ENCODE data around the gene ALDH1L1.

ALDH1L1 gene

DNA sequence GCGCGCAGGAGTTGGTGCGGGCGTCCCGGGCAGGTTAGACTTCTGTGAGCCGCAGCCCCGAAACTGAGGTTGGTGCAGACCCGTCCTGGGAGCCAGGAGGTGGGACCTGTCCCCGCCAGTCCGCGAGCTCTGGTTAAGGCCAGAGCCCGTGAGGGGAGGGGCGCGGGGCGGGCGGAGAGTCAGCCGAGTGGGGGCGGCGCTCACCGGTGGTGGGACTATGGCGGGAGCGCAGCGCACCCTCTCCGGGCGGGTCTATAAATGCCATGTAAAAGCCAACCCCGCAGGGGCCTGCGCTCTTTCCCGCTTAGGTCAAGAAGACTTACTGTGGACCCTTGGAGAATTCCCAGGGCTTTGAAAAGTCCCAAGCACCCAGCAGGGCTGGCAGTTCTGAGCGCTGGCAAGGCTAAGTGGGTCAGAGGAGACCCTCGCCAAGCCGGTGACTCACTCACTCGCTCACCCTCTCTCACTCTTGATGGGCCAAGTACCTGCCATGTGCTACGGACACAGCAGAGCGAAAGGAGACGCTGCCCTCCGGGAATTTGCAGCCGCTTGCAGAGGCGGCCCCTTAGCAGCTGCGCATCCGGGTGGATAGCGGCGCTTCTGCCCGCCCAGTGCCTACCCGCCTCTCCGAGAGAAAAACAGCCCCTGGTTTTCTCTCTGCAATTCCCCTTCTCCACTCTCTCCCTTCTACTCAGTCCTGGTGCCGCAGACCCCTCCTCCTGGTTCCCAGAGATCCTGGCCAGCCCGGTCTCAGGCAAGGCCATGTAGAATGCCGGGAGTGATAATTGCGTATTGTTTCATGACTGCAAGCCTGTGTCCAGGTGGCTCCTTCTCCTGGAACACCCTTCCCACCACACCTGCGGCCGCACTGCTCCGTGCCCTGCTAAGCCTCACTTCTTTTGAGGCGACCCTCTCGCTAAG lies at the start of gene ALDH1L1:
Gene ALDH1L1, minus strand, starts transcription at position 110 of the 921 bp plus-strand sequence. CDS start 19,607 bp downstream, outside the sequence.
- Histone ChIP-seq H3K27me3 (ENCODE audit: insufficient read depth, low read length) (peaks cover 67% of the 10 kb centered on the region), H3K4me3 (ENCODE audit: low read length) (peak within 1 kb of the TSS; percentile 31), H3K36me3 (ENCODE audit: insufficient read depth, low read length) (no peaks in the 10 kb centered on the region), H2AFZ (ENCODE audit: low read depth, low read length) (peak within 1 kb of the TSS; percentile 56), H3K4me1 (ENCODE audit: insufficient read depth, low read length) (peaks cover 10% of the 10 kb centered on the region), H3K9me3 (ENCODE audit: low read length) (peaks cover 2% of the 10 kb centered on the region)

DNA sequence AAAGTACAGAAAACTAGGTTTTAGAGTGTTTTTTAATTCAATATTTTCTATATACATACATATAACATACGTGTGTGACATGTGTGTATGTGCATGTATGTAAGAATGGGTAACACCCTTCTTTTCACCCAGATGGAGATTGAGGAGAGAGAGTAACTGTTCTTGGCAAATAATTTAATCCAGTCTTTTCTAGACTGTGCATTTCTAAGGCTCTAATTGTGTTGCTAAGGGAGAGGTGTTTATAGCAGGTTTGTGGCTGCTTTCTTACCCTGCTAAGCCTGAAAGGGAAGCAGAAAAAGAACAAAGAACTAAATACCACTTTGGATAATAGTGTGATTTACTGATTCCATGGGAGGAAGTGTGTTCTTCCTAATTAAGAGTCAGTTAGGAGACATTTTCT lies 46.0 kb upstream of the ALDH1L1 start:
- no peaks in the 10 kb centered on the region for H3K36me3 ChIP-seq (ENCODE audit: insufficient read depth, low read length)

GRCh38 chr3:126216416-126216815 lies 36.0 kb upstream of the ALDH1L1 start:
- Histone ChIP-seq H3K4me3 (ENCODE audit: low read length) (no peak overlapping the region), H3K27me3 (ENCODE audit: insufficient read depth, low read length) (no peaks in the 10 kb centered on the region), H3K4me1 (ENCODE audit: insufficient read depth, low read length) (no peaks in the 10 kb centered on the region), H2AFZ (ENCODE audit: low read depth, low read length) (no peak overlapping the region), H3K9me3 (ENCODE audit: low read length) (no peaks in the 10 kb centered on the region), H3K36me3 (ENCODE audit: insufficient read depth, low read length) (no peaks in the 10 kb centered on the region)

More for the DNA sequence above, 46.0 kb upstream of the ALDH1L1 start:
- Histone ChIP-seq H2AFZ (ENCODE audit: low read depth, low read length) (no peak overlapping the region), H3K4me1 (ENCODE audit: insufficient read depth, low read length) (peaks cover 5% of the 10 kb centered on the region), H3K4me3 (ENCODE audit: low read length) (no peak overlapping the region), H3K9me3 (ENCODE audit: low read length) (no peaks in the 10 kb centered on the region), H3K27me3 (ENCODE audit: insufficient read depth, low read length) (no peaks in the 10 kb centered on the region)

- Histone ChIP-seq H2AFZ (ENCODE audit: low read depth, low read length) (peak overlapping the region; percentile 90), H3K4me3 (ENCODE audit: low read length) (peak overlapping the region; percentile 49), H3K4me1 (ENCODE audit: insufficient read depth, low read length) (no peaks in the 10 kb centered on the region), H3K9me3 (ENCODE audit: low read length) (no peaks in the 10 kb centered on the region), H3K36me3 (ENCODE audit: insufficient read depth, low read length) (no peaks in the 10 kb centered on the region), H3K27me3 (ENCODE audit: insufficient read depth, low read length) (no peaks in the 10 kb centered on the region)
These were observed 33.1 kb upstream of the ALDH1L1 start for GRCh38 chr3:126213379-126214028.

GRCh38 chr3:126212620-126213378 lies 32.4 kb upstream of the ALDH1L1 start:
- no peaks in the 10 kb centered on the region for H3K9me3 ChIP-seq (ENCODE audit: low read length)
- H2AFZ ChIP-seq (ENCODE audit: low read depth, low read length), result peak overlapping the region; percentile 90
- H3K4me3 ChIP-seq (ENCODE audit: low read length), result peak overlapping the region; percentile 49
- no peaks in the 10 kb centered on the region for H3K4me1 ChIP-seq (ENCODE audit: insufficient read depth, low read length)
- H3K27me3 ChIP-seq (ENCODE audit: insufficient read depth, low read length), result no peaks in the 10 kb centered on the region
- no peaks in the 10 kb centered on the region for H3K36me3 ChIP-seq (ENCODE audit: insufficient read depth, low read length)

GRCh38 chr3:126212250-126212619 lies 31.8 kb upstream of the ALDH1L1 start:
- Histone ChIP-seq H3K4me1 (ENCODE audit: insufficient read depth, low read length) (no peaks in the 10 kb centered on the region), H3K36me3 (ENCODE audit: insufficient read depth, low read length) (no peaks in the 10 kb centered on the region), H3K4me3 (ENCODE audit: low read length) (peak overlapping the region; percentile 49), H3K27me3 (ENCODE audit: insufficient read depth, low read length) (no peaks in the 10 kb centered on the region), H3K9me3 (ENCODE audit: low read length) (no peaks in the 10 kb centered on the region), H2AFZ (ENCODE audit: low read depth, low read length) (peak overlapping the region; percentile 90)

GRCh38 chr3:126211569-126211968 lies 31.2 kb upstream of the ALDH1L1 start:
- H3K36me3 ChIP-seq (ENCODE audit: insufficient read depth, low read length), result no peaks in the 10 kb centered on the region
- no peaks in the 10 kb centered on the region for H3K9me3 ChIP-seq (ENCODE audit: low read length)
- no peak overlapping the region for H3K4me3 ChIP-seq (ENCODE audit: low read length)
- H2AFZ ChIP-seq (ENCODE audit: low read depth, low read length), result no peak overlapping the region
- no peaks in the 10 kb centered on the region for H3K4me1 ChIP-seq (ENCODE audit: insufficient read depth, low read length)
- H3K27me3 ChIP-seq (ENCODE audit: insufficient read depth, low read length), result no peaks in the 10 kb centered on the region

DNA sequence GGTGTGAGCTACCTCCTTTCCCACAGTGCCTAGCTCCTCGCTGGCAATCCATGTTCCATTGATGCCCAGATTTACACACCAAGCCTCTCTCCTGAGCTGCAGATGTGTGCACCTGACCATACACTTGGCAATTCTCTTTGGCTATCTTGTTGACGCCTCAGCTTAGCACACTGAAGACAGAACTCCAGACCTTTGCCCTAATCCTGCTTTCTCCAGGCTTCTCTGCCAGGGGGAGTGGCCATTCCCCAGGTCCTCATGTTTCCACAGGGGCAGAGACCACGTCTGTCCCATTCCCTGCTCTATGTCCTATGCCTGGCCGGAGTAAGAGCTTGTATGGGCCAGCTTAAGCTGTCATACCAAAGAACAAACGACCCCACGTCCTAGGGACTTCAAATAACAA lies 30.2 kb upstream of the ALDH1L1 start:
- Histone ChIP-seq H3K27me3 (ENCODE audit: insufficient read depth, low read length) (no peaks in the 10 kb centered on the region), H3K4me3 (ENCODE audit: low read length) (no peak overlapping the region), H3K9me3 (ENCODE audit: low read length) (no peaks in the 10 kb centered on the region), H3K36me3 (ENCODE audit: insufficient read depth, low read length) (no peaks in the 10 kb centered on the region), H2AFZ (ENCODE audit: low read depth, low read length) (no peak overlapping the region), H3K4me1 (ENCODE audit: insufficient read depth, low read length) (no peaks in the 10 kb centered on the region)

- Histone ChIP-seq H3K27me3 (ENCODE audit: insufficient read depth, low read length) (no peaks in the 10 kb centered on the region), H3K36me3 (ENCODE audit: insufficient read depth, low read length) (no peaks in the 10 kb centered on the region), H3K4me3 (ENCODE audit: low read length) (no peak overlapping the region), H2AFZ (ENCODE audit: low read depth, low read length) (no peak overlapping the region), H3K4me1 (ENCODE audit: insufficient read depth, low read length) (no peaks in the 10 kb centered on the region), H3K9me3 (ENCODE audit: low read length) (no peaks in the 10 kb centered on the region)
These were observed 29.4 kb upstream of the ALDH1L1 start for GRCh38 chr3:126209741-126210140.

DNA sequence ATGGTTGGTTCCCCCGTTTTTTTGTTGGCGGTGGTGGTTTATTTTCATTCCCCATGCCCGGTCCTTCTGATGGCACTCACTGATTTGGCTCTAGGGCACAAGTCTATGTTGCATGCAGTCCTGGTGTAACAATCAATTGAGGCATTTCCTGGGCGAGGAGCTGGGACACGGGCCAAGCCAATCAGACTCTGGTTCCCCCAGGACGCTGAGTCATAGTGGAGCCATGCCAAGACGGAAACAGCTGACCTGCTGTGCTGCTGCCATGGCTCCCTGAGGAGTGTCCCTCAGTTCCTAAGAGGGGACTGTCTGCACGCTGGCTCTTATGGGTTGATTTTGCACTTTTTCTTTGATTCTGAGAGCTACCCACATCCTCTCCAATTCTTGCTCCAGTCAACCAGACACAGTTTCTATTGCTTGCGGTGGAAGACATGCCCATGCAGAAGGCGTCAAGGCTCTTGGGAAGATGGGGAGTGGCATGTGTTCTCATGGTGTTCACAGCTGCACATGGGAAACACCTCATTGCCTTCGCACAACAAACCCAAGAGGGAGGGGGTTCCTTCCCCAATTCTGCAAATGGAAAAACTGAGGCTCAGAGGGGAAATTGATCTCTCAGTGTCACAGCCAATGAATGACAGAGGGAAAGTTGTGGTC lies 28.3 kb upstream of the ALDH1L1 start:
- no peak overlapping the region for H3K4me3 ChIP-seq (ENCODE audit: low read length)
- no peaks in the 10 kb centered on the region for H3K4me1 ChIP-seq (ENCODE audit: insufficient read depth, low read length)
- no peaks in the 10 kb centered on the region for H3K9me3 ChIP-seq (ENCODE audit: low read length)
- no peaks in the 10 kb centered on the region for H3K36me3 ChIP-seq (ENCODE audit: insufficient read depth, low read length)
- no peaks in the 10 kb centered on the region for H3K27me3 ChIP-seq (ENCODE audit: insufficient read depth, low read length)
- no peak overlapping the region for H2AFZ ChIP-seq (ENCODE audit: low read depth, low read length)

DNA sequence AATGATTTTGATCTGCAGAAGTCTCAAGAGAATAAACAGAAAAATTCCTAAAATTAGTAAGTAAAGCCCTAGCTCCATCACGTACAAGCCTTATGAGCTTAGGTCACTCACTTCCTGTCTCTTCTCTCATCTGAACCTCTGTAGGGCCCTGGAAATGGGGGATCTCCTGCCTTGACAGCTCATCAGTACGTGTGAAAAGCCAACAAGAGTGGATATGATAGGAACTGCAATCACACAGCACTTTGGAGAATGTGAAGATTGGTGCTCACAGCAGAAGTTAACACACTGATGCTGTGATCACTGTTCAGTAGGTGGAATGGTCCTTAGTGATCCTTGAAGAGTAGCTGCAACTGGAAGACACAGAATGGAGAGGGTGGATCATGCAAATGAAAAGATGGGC lies 27.8 kb upstream of the ALDH1L1 start:
- Histone ChIP-seq H3K4me1 (ENCODE audit: insufficient read depth, low read length) (no peaks in the 10 kb centered on the region), H3K4me3 (ENCODE audit: low read length) (no peak overlapping the region), H3K27me3 (ENCODE audit: insufficient read depth, low read length) (no peaks in the 10 kb centered on the region), H3K9me3 (ENCODE audit: low read length) (no peaks in the 10 kb centered on the region), H2AFZ (ENCODE audit: low read depth, low read length) (no peak overlapping the region), H3K36me3 (ENCODE audit: insufficient read depth, low read length) (no peaks in the 10 kb centered on the region)

- no peaks in the 10 kb centered on the region for H3K36me3 ChIP-seq (ENCODE audit: insufficient read depth, low read length)
- H3K27me3 ChIP-seq (ENCODE audit: insufficient read depth, low read length), result no peaks in the 10 kb centered on the region
- no peak overlapping the region for H3K4me3 ChIP-seq (ENCODE audit: low read length)
- no peak overlapping the region for H2AFZ ChIP-seq (ENCODE audit: low read depth, low read length)
- peaks cover 6% of the 10 kb centered on the region for H3K4me1 ChIP-seq (ENCODE audit: insufficient read depth, low read length)
- H3K9me3 ChIP-seq (ENCODE audit: low read length), result no peaks in the 10 kb centered on the region
These were observed 26.8 kb upstream of the ALDH1L1 start for GRCh38 chr3:126207166-126207565.
